Measurements from ENCODE around the gene PPRC1. TPM values are rescaled to one million over a fixed set of nuclear protein-coding genes. Genes with fewer than 3 reads are reported as not detected.

Gene PPRC1
- total RNA-seq, 1 experiment from 2014 or later = 87.9 TPM

DNA sequence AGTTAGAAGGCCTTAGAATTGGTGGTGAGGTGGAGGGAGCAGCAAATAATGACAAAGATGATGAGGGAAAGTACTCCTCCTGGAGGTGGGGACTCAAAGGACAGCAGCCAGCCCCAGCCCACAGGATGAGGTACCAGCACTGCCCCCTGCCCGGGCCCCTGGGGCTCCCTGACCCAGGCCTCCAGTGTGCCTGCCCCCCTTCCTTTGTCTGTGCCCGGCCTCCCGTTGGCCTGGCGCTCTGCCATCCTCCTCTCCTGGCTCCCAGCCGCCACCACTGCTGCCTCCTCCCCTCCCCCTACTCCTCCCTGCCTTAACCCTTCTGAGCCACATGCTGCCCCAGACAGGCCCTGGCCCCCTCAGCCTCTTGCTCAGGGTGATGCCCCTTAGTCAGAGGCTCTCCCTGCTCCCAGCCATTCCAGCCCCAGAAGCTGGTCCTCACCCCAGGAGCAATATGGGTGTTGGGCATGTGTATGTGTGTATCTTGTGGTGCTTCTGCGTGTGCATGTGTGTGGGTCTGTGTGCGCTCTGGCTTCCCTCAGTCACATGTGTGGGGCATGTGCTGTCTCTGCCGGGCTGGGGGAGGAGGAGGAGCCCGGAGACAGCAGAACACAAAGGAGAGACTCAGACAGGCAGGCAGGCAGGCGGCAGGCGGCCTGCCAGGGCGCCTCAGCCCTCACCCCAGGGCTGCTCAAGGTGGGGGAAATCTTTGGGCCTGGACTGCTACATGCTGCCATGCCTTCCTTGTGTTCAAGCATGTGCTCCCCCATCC lies 15.3 kb upstream of the PPRC1 start:
- intact Hi-C loops (cut with micrococcal nuclease; ENCODE audit: unreplicated experiment) = no loop called here
- Histone ChIP-seq H3K9me3 (ENCODE audit: control insufficient read depth, insufficient read depth, low read depth, low read length) (no peaks in the 10 kb centered on the region), H3K27ac (ENCODE audit: low read length) (peak overlapping the region; percentile 84), H3K27me3 (ENCODE audit: control insufficient read depth, insufficient read depth, low read length) (no peaks in the 10 kb centered on the region), H3K36me3 (ENCODE audit: control insufficient read depth, insufficient read depth, low read length) (peaks cover 7% of the 10 kb centered on the region; the same call in 1 of the 2 replicates), H3K4me3 (ENCODE audit: low read depth in 2 of 2, low read length in 2 of 2) (peak overlapping the region; percentile 14 to 79), H3K4me1 (ENCODE audit: control insufficient read depth, insufficient read depth, low read length) (peaks cover 69% of the 10 kb centered on the region)
- TF ChIP-seq, protein P1, sequence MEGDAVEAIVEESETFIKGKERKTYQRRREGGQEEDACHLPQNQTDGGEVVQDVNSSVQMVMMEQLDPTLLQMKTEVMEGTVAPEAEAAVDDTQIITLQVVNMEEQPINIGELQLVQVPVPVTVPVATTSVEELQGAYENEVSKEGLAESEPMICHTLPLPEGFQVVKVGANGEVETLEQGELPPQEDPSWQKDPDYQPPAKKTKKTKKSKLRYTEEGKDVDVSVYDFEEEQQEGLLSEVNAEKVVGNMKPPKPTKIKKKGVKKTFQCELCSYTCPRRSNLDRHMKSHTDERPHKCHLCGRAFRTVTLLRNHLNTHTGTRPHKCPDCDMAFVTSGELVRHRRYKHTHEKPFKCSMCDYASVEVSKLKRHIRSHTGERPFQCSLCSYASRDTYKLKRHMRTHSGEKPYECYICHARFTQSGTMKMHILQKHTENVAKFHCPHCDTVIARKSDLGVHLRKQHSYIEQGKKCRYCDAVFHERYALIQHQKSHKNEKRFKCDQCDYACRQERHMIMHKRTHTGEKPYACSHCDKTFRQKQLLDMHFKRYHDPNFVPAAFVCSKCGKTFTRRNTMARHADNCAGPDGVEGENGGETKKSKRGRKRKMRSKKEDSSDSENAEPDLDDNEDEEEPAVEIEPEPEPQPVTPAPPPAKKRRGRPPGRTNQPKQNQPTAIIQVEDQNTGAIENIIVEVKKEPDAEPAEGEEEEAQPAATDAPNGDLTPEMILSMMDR (IDR thresholded peaks at IDR 0.05) = peak; percentile 46; the same call in 1 of the 2 replicates
- no peak; the same call in 1 of the 2 replicates for TF ChIP-seq POLR2AphosphoS5 (IDR thresholded peaks at IDR 0.05; ENCODE audit: low read depth, low read length)
- in situ Hi-C loops (cut with HindIII; ENCODE audit: low pct_unique_long_range_greater_than_20kb, low sequenced_read_pairs) = no loop called here
- POLR2A ChIA-PET = no interaction called here
- 0 out of 2 replicates have a peak, but pooled peaks have one; percentile 0 for ATAC-seq
- DNase-seq (ENCODE audit: low read depth, low spot score) = no peak
- TSS peak; percentile 71 for BruUV-seq (replicated peaks)
- CTCF ChIA-PET = interaction anchor here (0.5 to 0.6 kb wide), 2 partner anchors 45 to 285 kb away, joined by 3 to 5 read pairs; no protein-coding TSS in a partner anchor

DNA sequence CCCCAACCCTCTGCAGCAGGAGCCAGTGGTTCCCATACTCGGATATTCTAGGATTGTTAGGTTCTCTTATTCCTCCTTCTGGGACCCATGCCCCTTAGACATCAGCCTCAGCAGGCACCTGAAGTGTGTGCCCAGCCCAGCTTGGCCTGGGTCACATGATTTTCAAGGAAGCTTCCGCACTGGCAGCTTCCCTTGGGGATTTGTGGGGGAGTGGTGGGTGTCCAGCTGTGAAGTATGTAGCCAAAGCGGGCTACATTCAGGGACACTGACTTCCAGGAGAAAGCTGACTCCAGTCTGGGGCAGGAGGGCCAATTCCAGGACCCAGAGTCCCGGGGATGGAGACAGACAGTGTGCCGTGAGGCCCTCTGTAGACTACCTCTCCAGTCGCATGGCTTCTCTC lies 14.0 kb upstream of the PPRC1 start:
- Histone ChIP-seq H3K4me1 (ENCODE audit: control insufficient read depth, insufficient read depth, low read length) (peaks cover 56% of the 10 kb centered on the region), H3K9me3 (ENCODE audit: control insufficient read depth, insufficient read depth, low read depth, low read length) (no peaks in the 10 kb centered on the region), H3K27ac (ENCODE audit: low read length) (peak overlapping the region; percentile 91), H3K36me3 (ENCODE audit: control insufficient read depth, insufficient read depth, low read length) (peaks cover 5% of the 10 kb centered on the region; the same call in 1 of the 2 replicates), H3K27me3 (ENCODE audit: control insufficient read depth, insufficient read depth, low read length) (no peaks in the 10 kb centered on the region), H3K4me3 (ENCODE audit: low read depth in 2 of 2, low read length in 2 of 2) (peak overlapping the region; percentile 79 to 87)
- ATAC-seq (no peak), DNase-seq (ENCODE audit: low read depth, low spot score) (no peak)
- in situ Hi-C loops (cut with HindIII; ENCODE audit: low pct_unique_long_range_greater_than_20kb, low sequenced_read_pairs) = no loop called here
- POLR2A ChIA-PET = no interaction called here
- TF ChIP-seq POLR2AphosphoS5 (IDR thresholded peaks at IDR 0.05; ENCODE audit: low read depth, low read length) (no peak), TCF7L2 (IDR thresholded peaks at IDR 0.05; ENCODE audit: low read depth, low read length) (no peak)
- CTCF ChIA-PET = interaction anchor here (0.6 kb wide), 1 partner anchor 14 kb away, joined by 5 read pairs; the partner anchor contains the start of gene PPRC1
- intact Hi-C loops (cut with micrococcal nuclease; ENCODE audit: unreplicated experiment) = no loop called here
- BruUV-seq (replicated peaks) = no TSS peak

DNA sequence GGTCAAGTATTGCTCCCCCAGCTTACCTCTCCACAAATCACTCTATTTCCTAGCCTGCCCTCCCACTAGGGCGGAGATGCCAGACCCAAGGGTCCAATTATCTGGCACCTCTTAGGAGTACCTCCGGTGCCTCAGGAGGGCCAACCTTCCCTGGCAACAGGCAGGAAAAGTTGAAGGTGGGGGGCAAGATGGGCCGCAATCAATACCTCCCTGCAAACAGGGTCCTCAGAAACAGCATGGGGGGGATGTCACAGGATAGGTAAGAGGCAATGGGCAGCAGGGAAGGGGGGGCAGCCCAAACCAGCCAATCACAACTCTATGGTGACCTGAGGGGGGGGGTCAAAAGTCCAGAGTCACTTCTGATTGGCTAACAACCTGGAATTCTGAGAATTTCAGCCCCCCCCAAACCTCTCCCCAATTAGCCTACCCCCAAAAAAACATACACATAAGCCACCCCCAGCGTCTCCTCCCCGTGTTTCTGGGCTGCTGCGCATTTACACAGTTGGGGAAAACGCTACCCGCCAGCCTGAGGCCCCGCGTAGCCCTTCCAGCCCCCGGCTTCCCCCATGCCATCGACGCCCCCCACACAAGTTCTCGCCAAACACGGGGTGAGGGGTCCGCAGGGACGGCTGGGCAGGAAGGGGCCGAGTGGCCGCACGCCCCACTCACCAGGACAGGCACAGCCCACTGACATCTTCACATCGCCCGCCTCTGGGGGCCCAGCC lies 13.3 kb upstream of the PPRC1 start:
- ATAC-seq = peak; percentile 64
- Histone ChIP-seq H3K27me3 (ENCODE audit: control insufficient read depth, insufficient read depth, low read length) (no peaks in the 10 kb centered on the region), H3K4me3 (ENCODE audit: low read depth in 2 of 2, low read length in 2 of 2) (peak overlapping the region; percentile 79 to 87), H3K36me3 (ENCODE audit: control insufficient read depth, insufficient read depth, low read length) (no peaks in the 10 kb centered on the region; the same call in 1 of the 2 replicates), H3K4me1 (ENCODE audit: control insufficient read depth, insufficient read depth, low read length) (peaks cover 53% of the 10 kb centered on the region), H3K27ac (ENCODE audit: low read length) (peak overlapping the region; percentile 91), H3K9me3 (ENCODE audit: control insufficient read depth, insufficient read depth, low read depth, low read length) (no peaks in the 10 kb centered on the region)
- TF ChIP-seq SIN3A (IDR thresholded peaks at IDR 0.05; ENCODE audit: borderline replicate concordance, insufficient read depth, low read depth, low read length) (no peak), POLR2AphosphoS5 (IDR thresholded peaks at IDR 0.05; ENCODE audit: low read depth, low read length) (no peak)
- TF ChIP-seq, protein P2, sequence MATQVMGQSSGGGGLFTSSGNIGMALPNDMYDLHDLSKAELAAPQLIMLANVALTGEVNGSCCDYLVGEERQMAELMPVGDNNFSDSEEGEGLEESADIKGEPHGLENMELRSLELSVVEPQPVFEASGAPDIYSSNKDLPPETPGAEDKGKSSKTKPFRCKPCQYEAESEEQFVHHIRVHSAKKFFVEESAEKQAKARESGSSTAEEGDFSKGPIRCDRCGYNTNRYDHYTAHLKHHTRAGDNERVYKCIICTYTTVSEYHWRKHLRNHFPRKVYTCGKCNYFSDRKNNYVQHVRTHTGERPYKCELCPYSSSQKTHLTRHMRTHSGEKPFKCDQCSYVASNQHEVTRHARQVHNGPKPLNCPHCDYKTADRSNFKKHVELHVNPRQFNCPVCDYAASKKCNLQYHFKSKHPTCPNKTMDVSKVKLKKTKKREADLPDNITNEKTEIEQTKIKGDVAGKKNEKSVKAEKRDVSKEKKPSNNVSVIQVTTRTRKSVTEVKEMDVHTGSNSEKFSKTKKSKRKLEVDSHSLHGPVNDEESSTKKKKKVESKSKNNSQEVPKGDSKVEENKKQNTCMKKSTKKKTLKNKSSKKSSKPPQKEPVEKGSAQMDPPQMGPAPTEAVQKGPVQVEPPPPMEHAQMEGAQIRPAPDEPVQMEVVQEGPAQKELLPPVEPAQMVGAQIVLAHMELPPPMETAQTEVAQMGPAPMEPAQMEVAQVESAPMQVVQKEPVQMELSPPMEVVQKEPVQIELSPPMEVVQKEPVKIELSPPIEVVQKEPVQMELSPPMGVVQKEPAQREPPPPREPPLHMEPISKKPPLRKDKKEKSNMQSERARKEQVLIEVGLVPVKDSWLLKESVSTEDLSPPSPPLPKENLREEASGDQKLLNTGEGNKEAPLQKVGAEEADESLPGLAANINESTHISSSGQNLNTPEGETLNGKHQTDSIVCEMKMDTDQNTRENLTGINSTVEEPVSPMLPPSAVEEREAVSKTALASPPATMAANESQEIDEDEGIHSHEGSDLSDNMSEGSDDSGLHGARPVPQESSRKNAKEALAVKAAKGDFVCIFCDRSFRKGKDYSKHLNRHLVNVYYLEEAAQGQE (IDR thresholded peaks at IDR 0.05; ENCODE audit: insufficient read depth in 1 of 2, low read depth in 2 of 2, low read length in 1 of 2) = no peak
- TF ChIP-seq, protein P1 (IDR thresholded peaks at IDR 0.05) = no peak
- no TSS peak for BruUV-seq (replicated peaks)
- in situ Hi-C loops (cut with HindIII; ENCODE audit: low pct_unique_long_range_greater_than_20kb, low sequenced_read_pairs) = no loop called here
- ChIA-PET CTCF (interaction anchor here (0.6 kb wide), 1 partner anchor 13 kb away, joined by 5 read pairs; the partner anchor contains the start of gene PPRC1), POLR2A (no interaction called here)
- no peak for DNase-seq (ENCODE audit: low read depth, low spot score)
- intact Hi-C loops (cut with micrococcal nuclease; ENCODE audit: unreplicated experiment) = no loop called here
